ENCODE results near the gene RAB5IF. TPM values are rescaled to one million over a fixed set of nuclear protein-coding genes. Genes with fewer than 3 reads are reported as not detected.

Gene RAB5IF
- total RNA-seq, 1 donor from 2014 or later: 64.3 TPM

GRCh38 chr20:36587388-36588070, 18.1 kb upstream of the RAB5IF start:
- Histone ChIP-seq H3K36me3 (peaks cover 0 to 5% of the 10 kb centered on the region in 2 donors), H3K27ac (no peak overlapping the region), H3K4me3 (no peak overlapping the region), H3K27me3 (no peaks in the 10 kb centered on the region), H3K9me3 (no peaks in the 10 kb centered on the region), H3K4me1 (no peaks in the 10 kb centered on the region)
- DNase-seq (ENCODE audit: extremely low spot score in 2 of 2): no peak
- no peak for TF ChIP-seq CTCF (IDR thresholded peaks at IDR 0.05)
- TF ChIP-seq POLR2A (IDR thresholded peaks at IDR 0.05): no peak
- TF ChIP-seq POLR2AphosphoS5 (IDR thresholded peaks at IDR 0.05; ENCODE audit: insufficient read depth in 1 of 2, low read depth in 1 of 2): no peak
- intact Hi-C loops (cut with DNase I): no loop called here

GRCh38 chr20:36591281-36591680, 14.3 kb upstream of the RAB5IF start:
- Histone ChIP-seq H3K36me3 (peaks cover 0 to 5% of the 10 kb centered on the region in 2 donors), H3K27me3 (no peaks in the 10 kb centered on the region), H3K4me3 (no peak overlapping the region), H3K9me3 (no peaks in the 10 kb centered on the region), H3K4me1 (no peaks in the 10 kb centered on the region), H3K27ac (no peak overlapping the region)
- intact Hi-C loops (cut with DNase I): loop anchor here (5.0 kb wide), 1 partner anchor 34 kb away; no protein-coding TSS in a partner anchor
- TF ChIP-seq CTCF (IDR thresholded peaks at IDR 0.05) (no peak), POLR2A (IDR thresholded peaks at IDR 0.05) (no peak)
- DNase-seq (ENCODE audit: extremely low spot score in 2 of 2): no peak

GRCh38 chr20:36591854-36592641, 13.5 kb upstream of the RAB5IF start:
- no peak overlapping the region for H3K27ac ChIP-seq
- intact Hi-C loops (cut with DNase I): loop anchor here (5.0 kb wide), 1 partner anchor 35 kb away; no protein-coding TSS in a partner anchor

GRCh38 chr20:36593347-36593929, 12.1 kb upstream of the RAB5IF start:
- H3K9me3 ChIP-seq: no peaks in the 10 kb centered on the region
- H3K36me3 ChIP-seq: peaks cover 0 to 5% of the 10 kb centered on the region in 2 donors
- H3K4me3 ChIP-seq: no peak overlapping the region
- H3K27me3 ChIP-seq: no peaks in the 10 kb centered on the region
- DNase-seq (ENCODE audit: extremely low spot score in 2 of 2): no peak
- no peak overlapping the region for H3K27ac ChIP-seq
- no peaks in the 10 kb centered on the region for H3K4me1 ChIP-seq
- TF ChIP-seq POLR2A (IDR thresholded peaks at IDR 0.05): no peak
- no peak for TF ChIP-seq CTCF (IDR thresholded peaks at IDR 0.05)
- TF ChIP-seq POLR2AphosphoS5 (IDR thresholded peaks at IDR 0.05; ENCODE audit: insufficient read depth in 1 of 2, low read depth in 1 of 2): no peak
- intact Hi-C loops (cut with DNase I): loop anchor here (5.0 kb wide), 1 partner anchor 36 kb away; no protein-coding TSS in a partner anchor

More at GRCh38 chr20:36591854-36592641, 13.5 kb upstream of the RAB5IF start:
- Histone ChIP-seq H3K4me1 (no peaks in the 10 kb centered on the region), H3K36me3 (peaks cover 0 to 5% of the 10 kb centered on the region in 2 donors), H3K27me3 (no peaks in the 10 kb centered on the region), H3K4me3 (no peak overlapping the region), H3K9me3 (no peaks in the 10 kb centered on the region)
- no peak for DNase-seq (ENCODE audit: extremely low spot score in 2 of 2)
- TF ChIP-seq POLR2A (IDR thresholded peaks at IDR 0.05) (no peak), CTCF (IDR thresholded peaks at IDR 0.05) (peak; percentile 15 to 31 (median 27))

All from vagina (tissue), 2 donors.